GM06990 (cell line): Measurements from ENCODE around the gene FAM163A.

Source experiments
- DNase-seq: peaks from one replicate; pipeline ENCODE4 v3.0.0-alpha.2; 2011; ENCODE audit not compliant: insufficient read length; ENCODE audit errors: extremely low read depth
- H3K27me3 ChIP-seq: replicated peaks from 2 replicates; pipeline ENCODE4 v1.6.0; 2011; ENCODE audit warnings: low read length; ENCODE audit not compliant: control insufficient read depth, insufficient read depth
- H3K36me3 ChIP-seq: 2 replicates; pipeline ENCODE4 v1.5.1; 2011; ENCODE audit warnings: low read length; ENCODE audit not compliant: control insufficient read depth, insufficient read depth
- H3K4me3 ChIP-seq: replicated peaks from 2 replicates; pipeline ENCODE4 v1.5.1; 2011; ENCODE audit warnings: low read depth, mild to moderate bottlenecking, control low read depth, low read length
- TF ChIP-seq, protein P1 (sequence below): IDR thresholded peaks from 2 replicates; pipeline ENCODE4 v1.5.1; 2011; ENCODE audit warnings: low read length, control low read depth, mild to moderate bottlenecking, inconsistent platforms; ENCODE audit not compliant: insufficient read depth, poor library complexity, severe bottlenecking

FAM163A gene

DNA sequence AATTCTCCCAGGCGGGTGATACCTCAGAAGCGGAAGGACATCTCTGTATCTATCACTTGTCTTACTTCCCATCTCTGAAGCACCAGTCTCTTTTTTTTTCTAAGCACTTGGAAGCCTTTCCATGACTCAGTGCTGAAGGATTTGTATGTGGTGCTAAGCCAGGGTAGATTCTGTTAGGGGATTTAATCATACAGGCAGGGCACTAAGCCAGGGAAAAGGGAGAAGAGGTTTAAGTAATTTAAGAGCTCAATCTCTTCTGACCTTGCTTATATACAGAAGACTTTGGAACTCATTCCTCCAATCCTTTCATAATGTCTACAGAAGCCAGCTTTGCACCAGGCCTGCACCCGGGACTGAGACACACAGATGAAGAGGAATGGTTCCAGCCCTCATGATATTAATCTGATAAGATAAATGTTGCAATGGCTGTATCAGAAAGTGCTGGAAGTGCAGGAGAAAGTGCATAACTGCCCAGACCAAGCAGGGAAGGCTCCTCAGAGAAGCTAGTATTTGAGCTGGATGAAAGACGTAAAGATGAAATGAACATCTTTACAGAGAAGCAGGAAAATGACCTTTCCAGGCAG is 11.0 kb downstream of the FAM163A start:
- H3K36me3 ChIP-seq: no peaks in the 10 kb centered on the region
- TF ChIP-seq, protein P1, sequence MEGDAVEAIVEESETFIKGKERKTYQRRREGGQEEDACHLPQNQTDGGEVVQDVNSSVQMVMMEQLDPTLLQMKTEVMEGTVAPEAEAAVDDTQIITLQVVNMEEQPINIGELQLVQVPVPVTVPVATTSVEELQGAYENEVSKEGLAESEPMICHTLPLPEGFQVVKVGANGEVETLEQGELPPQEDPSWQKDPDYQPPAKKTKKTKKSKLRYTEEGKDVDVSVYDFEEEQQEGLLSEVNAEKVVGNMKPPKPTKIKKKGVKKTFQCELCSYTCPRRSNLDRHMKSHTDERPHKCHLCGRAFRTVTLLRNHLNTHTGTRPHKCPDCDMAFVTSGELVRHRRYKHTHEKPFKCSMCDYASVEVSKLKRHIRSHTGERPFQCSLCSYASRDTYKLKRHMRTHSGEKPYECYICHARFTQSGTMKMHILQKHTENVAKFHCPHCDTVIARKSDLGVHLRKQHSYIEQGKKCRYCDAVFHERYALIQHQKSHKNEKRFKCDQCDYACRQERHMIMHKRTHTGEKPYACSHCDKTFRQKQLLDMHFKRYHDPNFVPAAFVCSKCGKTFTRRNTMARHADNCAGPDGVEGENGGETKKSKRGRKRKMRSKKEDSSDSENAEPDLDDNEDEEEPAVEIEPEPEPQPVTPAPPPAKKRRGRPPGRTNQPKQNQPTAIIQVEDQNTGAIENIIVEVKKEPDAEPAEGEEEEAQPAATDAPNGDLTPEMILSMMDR: no peak
- no peak for DNase-seq
- no peak overlapping the region for H3K4me3 ChIP-seq
- H3K27me3 ChIP-seq: no peaks in the 10 kb centered on the region; the same call in 1 of the 2 replicates

DNA sequence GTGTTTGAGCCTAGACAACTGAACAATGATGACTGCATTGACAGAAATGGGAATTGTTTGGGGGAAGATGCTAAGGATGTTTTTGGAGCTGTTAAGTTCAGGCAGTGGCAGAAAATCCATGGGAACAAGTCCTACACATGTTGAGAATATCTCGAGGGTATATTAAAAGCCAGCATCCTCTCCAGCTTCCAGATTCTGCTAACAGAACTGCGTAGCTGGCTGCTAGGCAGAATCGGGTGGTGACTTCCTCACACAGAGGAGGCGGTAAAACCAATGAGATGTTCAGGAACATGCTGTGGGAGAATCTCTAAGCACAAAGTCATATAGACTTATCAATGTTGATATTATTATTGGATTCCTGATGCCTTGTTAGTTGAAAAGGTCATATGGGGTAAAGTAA is 14.8 kb downstream of the FAM163A start:
- Histone ChIP-seq H3K27me3 (no peaks in the 10 kb centered on the region; the same call in none of the 2 replicates), H3K4me3 (no peak overlapping the region), H3K36me3 (no peaks in the 10 kb centered on the region)
- no peak for DNase-seq
- TF ChIP-seq, protein P1: no peak

DNA sequence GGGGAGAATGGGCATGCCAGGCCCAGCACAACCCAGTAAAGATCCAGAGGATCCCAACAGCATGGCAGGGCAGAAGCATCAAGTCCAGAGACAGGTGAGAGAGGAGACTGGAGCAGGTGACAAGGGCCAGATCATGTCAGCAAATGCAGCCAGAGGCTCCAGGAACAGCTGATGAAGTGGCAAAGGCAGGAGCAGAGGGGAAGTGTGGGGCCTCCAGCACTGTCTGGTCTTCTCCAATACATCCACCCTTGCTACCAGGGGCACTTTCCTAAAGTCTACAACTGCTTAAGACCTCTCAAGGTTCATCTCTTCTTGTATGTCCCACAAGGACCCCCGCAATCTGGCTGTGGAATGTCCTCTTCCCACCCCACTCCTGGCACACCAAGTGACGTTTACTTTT is 17.4 kb downstream of the FAM163A start:
- TF ChIP-seq, protein P1: no peak
- Histone ChIP-seq H3K4me3 (no peak overlapping the region), H3K36me3 (no peaks in the 10 kb centered on the region), H3K27me3 (no peaks in the 10 kb centered on the region; the same call in none of the 2 replicates)
- DNase-seq: no peak

DNA sequence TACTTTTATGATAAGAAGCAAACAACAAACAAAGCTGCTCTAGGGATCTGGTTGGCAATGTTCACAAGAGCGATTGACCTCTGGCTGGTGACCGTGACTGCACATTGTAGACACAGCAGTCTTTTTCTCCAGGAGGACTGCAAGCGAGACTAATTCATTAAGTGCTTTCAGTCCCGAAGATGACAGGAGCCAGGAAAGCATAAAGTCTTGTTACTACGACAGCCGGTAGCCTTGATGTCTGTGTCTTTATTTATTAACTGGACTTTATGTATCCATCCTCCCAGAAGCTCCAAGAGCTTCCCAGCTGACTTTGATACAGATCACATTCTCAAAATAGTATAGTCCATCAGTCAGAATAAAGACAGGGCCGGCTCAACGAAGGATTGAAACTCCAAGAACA is 18.2 kb downstream of the FAM163A start:
- DNase-seq: no peak
- no peaks in the 10 kb centered on the region for H3K36me3 ChIP-seq
- H3K4me3 ChIP-seq: no peak overlapping the region
- TF ChIP-seq, protein P1: no peak
- H3K27me3 ChIP-seq: no peaks in the 10 kb centered on the region; the same call in none of the 2 replicates

DNA sequence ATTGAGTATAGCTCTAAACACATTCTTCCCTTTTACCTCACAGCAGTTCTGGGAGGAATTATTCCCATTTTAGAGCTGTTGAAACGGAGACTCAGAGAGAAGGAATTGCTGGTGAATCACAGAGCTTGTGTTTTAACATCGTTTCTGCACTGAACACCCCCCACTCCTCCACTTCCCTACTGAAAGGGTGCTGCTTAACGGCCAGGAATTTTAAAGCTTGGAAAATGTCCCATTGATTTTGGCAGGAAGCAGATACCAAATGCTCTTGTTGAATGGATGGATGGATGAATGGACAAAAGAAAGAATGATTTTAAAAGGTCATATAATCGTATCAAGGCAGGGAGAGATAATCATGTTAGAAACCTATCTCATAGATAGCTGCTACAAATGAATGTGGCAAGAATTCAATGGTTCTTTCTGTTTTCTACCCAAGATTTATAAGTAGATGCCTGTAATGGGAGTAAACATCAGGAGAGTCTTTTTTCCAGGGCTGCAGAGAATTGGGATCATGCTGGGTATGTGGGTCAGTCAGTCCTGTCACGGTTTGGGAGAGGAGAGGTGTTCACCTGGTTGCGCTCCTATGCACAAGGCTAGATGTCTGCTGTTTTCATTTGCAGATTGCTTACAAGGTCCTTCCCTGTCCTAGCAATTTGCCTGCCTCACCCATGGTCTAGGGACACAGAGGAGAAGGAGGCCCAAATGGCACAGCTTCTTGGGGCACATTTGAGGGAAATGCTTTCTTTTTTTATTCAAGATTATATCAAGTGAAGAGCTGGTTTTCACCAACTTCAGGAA is 19.0 kb downstream of the FAM163A start:
- Histone ChIP-seq H3K36me3 (no peaks in the 10 kb centered on the region), H3K27me3 (no peaks in the 10 kb centered on the region; the same call in none of the 2 replicates), H3K4me3 (no peak overlapping the region)
- TF ChIP-seq, protein P1: no peak
- no peak for DNase-seq
